Occipital lobe (tissue), 2 donors: ENCODE data around the gene CCDC90B. TPM values are rescaled to one million over a fixed set of nuclear protein-coding genes. Genes with fewer than 3 reads are reported as not detected.
"Not testable (repeated sequence)": the region's sequence is repeated elsewhere in the genome, so short reads cannot be mapped to it uniquely, and the experiment has no call there.

ENCODE experiments used
- DNase-seq: peaks from one replicate; lab custom pipeline; 2025; lab: John Stamatoyannopoulos, UW
- total RNA-seq: library from RNA; depleted of rRNA; stranded (reverse); fragments of >200 nt; gene quantifications from one replicate; pipeline ENCODE4 v1.2.3, GENCODE V29; 2014

Gene CCDC90B, protein sequence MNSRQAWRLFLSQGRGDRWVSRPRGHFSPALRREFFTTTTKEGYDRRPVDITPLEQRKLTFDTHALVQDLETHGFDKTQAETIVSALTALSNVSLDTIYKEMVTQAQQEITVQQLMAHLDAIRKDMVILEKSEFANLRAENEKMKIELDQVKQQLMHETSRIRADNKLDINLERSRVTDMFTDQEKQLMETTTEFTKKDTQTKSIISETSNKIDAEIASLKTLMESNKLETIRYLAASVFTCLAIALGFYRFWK
- total RNA-seq: 166 TPM

DNA sequence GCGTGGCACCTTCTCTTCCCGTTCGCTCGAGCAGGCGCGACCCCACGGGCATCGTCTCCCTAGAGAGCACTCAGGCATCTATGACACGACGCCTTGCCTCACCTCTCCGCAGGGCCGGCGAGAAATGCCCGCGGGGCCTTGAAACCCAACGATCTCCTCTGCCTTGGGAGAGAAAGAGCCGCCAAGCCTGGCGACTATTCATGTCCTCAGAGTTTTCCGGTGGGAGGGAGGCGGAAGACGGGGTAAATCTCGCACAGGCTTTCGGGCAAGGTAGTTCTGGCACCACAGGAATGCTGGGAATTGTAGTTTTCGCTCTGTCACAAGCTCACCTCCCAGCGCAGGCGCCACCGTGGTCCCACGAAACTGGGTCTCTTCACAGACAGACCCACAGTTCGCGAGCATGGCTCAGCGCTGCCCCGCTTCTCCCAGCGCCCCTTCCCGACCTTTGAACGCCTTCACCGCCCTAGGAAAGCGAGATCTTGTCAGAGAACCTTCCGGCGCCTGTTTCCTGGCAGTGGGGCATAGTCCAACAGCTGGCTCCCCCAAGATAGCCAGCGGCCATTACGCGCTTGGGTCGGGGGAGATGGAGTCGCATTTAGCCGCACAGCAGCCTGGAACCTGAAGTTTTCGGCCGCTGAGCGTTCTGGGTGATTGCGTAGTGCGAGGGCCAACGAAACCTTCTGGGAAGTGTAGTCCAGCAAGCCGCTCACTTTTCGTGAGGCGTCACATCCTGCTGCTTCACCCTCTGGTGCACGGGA, at the start of gene CCDC90B:
CCDC90B (minus strand) TSS at position 597 of the 758 bp plus-strand sequence; CDS start at position 202, 395 bp downstream.
- peak; percentile 95 for DNase-seq

DNA sequence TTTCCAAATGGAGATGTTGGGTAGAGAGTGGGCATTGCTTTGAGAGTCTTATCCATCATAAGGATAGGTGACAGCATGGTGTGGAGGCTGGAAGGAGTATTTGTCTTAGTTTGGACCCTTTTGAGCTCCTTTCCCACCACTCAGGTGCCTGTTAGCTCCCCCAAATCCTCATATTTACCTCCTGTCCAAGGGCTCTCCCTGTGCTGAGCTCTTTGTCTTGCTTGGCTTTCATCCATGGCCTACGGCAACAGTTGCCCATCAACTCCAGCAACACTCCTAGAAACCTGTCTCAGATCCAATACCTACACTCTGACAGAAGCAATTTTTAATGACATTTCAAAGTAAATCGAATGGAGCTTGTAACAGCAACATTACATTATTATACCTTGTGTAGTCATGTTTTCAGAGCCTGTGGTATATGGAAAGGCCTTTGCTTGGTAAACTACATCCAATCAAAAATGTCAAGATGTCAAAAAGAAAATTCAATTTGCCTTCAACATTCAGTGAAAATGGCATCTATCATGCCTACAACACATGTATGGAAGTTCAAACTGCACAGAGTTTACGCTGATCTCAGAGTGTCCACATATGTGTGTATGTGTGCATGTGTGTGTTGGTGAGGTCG, 49.4 kb upstream of the CCDC90B start:
- DNase-seq: no peak

DNA sequence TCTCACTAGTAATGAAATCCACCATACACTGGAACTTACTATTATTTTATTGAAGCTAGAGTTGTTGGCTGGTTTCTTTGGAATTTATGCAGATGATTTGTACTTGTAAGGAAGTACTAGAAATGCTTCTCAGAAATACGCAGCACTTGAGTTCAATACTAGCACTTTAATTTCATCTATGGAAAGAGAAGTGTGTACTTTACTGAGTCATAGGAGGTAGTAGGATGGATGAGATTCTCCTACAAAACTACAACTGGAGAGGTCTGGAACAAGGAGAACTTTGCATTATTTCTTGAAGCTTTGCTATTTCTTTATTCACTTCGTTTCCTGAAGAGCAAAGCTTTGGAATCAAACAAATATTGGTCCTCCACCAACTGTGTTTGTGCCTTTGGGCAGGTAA, 44.1 kb upstream of the CCDC90B start:
- no peak for DNase-seq

DNA sequence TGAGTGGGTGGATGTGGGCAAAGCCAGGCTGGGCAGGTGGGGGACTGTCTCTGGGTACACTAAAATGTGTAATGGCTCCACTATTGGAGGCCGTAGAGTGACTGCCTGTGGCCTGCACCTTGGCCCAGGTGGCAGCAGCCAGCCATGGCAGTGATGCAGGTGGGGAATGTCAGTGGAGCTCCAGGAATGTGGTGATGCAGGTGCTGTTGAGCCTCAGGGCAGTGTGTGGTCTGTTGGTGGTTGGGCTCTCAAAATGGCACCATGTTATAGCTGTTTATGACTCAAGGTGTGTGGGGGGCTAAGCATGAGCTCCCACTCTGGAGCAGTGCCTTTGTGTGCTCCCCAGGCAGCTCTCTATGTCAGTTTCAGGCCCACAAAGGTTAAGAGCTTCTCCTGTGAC, 40.2 kb upstream of the CCDC90B start:
- DNase-seq: no peak

DNA sequence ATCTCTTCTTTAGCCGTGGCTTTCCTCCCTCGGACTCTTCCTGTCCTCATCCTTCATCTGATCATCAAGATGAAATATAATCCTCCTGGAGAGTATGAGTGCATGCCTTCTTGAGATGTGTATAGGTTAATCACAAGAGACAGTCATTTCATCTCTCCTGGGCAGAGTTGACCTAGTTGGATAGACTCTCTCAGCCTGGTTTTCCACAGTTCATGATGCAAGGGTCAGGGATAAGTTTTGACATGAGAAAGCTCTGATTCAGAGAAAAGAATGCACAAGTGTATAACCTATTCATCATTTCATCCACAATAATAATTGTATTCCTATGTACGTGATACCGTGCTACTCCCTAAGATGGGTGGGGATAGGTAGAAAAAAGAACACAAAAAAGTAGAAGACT, 33.2 kb upstream of the CCDC90B start:
- no peak for DNase-seq

DNA sequence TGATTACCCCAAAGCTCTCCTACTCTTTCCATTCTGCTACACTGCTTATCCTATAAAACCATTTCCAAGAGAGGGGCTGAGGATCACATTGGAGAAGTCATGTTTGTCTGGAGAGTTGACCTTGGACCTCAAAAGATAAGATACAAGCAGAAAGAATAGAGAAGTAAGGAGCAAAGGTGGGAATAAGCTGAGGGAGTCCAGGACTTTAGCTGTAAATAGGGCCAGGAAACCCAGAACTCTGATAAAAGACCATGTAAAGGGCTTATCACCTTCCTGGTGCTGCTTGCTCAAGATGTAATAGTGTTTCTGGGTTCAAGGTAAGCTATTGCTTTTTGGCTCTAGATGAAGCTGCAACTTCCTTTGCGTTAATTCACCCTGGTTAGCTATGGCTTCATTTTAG, 32.8 kb upstream of the CCDC90B start:
- no peak for DNase-seq

DNA sequence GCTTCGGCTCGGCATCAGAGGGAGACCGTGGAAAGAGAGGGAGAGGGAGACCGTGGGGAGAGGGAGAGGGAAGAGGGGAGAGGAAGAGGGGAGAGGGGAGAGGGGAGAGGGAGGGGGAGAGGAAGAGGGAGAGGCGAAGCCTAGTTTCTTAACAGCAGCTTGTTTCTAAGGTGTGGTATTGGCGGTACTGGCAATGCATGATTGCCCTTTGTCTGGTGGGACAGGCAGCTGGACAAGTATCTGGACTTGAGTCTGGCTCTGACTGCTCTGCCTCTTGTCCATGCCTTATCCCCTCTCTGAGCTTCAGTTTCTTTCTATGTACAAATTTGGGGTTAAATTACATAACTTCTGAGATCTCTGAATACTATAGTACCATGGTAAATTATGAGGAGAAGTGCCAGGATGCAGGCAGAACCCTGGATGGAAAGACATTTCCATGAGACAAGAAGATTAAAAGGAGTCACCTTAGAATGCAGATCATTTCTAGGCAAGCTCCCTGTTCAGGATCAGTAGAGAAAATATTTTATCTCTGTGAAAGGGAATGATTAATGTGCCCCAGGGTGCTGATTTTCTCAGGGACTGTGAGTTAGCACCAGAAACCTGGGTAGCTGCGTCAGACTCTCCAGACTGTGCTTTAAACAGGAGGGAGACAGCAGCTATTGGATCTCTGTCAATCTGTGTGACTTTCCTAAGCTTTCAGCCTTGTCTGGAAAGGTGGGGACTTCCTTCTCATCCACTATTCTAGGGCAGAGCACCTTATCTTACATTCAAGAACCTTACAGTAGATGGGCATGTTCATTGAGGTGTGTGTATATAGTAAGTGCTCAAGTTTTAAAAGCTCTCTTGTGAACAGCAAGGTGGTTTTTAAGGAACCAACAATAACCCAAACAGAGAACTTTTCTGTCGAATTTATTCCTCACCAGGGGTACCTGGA, 31.9 kb upstream of the CCDC90B start:
- DNase-seq: no peak

DNA sequence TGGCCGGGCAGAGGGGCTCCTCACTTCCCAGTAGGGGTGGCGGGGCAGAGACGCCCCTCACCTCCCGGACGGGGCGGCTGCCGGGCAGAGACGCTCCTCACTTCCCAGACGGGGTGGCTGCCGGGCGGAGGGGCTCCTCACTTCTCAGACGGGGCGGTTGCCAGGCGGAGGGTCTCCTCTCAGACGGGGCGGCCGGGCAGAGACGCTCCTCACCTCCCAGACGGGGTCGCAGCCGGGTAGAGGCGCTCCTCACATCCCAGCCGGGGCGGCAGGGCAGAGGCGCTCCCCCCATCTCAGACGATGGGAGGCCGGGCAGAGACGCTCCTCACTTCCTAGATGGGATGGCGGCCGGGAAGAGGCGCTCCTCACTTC, 30.7 kb upstream of the CCDC90B start:
- DNase-seq: not testable (repeated sequence)

DNA sequence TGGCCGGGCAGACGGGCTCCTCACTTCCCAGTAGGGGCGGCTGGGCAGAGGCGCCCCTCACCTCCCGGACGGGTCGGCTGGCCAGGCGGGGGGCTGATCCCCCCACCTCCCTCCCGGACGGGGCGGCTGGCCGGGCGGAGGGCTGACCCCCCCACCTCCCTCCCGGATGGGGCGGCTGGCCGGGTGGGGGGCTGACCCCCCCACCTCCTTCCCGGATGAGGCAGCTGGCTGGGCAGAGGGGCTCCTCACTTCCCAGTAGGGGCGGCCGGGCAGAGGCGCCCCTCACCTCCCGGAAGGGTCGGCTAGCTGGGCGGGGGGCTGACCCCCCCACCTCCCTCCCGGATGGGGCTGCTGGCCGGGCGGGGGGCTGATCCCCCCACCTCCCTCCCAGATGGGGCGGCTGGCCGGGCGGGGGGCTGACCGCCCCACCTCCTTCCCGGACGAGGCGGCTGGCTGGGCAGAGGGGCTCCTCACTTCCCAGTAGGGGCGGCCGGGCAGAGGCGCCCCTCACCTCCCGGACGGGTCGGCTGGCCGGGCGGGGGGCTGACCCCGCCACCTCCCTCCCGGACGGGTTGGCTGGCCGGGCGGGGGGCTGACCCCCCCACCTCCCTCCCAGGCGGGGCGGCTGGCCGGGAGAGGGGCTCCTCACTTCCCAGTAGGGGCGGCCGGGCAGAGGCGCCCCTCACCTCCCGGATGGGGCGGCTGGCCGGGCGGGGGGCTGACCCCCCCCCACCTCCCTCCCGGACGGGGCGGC, 30.2 kb upstream of the CCDC90B start:
- DNase-seq: not testable (repeated sequence)

DNA sequence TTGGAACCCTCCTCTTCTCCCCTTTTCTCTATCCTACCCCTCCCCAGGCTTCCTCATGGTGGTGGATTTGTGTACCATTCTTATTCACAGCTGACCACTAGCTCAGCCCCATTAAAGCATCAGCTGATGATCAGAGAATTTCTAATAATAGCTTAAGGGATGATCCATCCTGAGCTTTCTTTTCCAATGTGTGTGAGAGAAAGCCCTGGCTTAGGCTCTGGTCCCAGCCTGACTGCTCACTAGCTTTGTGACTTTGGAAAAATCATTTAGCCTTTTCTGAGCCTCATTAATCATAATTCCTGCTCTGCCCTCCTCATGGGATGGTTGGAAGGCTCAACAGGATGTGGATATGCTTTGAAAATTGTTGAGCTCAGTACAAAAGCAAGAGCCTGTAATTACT, 26.3 kb upstream of the CCDC90B start:
- no peak for DNase-seq

DNA sequence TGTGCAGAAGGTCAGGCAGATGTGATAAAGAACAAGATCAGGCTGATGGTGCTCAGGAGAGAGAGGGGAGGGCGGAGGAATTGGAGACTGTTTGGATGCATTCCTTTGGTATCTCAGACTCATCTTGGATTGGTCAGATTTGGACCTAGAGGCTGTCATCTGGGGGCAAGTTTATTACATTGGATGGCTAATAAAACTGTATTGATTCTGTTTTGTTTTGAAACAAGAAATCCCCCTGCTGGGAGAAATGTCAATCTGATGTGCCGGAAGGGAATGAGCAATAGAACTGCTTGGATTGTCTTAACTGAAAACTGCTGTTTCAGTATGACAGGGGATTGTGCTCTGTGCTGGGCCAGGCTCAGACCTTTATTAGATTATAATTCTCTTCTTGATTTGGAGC, 25.5 kb upstream of the CCDC90B start:
- no peak for DNase-seq

DNA sequence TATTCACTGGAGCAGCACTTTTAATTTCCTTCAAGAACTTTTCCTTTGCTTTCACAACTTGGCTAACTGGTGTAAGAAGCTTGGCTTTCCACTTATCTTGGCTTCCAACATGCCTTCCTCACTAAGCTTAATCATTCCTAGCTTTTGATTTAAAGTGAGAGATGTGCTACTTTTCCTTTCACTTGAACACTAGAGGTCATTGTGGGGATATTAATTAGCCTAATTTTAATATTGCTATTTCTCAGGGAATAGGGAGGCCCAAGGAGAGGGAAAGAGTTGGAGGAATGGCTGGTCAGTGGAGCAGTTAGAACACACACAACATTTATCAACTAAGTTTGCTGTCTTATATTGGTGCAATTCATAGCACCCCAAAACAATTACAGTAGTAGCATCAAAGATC, 24.6 kb upstream of the CCDC90B start:
- DNase-seq: no peak

DNA sequence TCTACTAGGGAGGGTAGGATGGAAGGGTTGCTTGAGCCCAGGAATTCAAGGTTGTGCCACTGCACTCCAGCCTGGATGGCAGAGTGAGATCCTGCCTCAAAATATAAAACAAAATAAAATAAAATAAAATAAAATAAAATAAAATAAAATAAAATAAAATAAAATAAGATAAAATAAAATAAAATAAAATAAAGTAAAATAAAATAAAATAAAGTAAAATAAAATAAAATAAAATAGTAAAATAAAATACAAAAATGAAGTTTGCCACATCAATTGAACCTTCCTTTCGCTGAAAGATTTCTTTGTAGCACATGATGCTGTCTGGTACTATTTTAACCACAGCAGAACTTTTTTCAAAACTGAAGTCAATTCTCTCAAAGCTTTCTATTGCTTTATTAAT, 22.4 kb upstream of the CCDC90B start:
- not testable (repeated sequence) for DNase-seq

DNA sequence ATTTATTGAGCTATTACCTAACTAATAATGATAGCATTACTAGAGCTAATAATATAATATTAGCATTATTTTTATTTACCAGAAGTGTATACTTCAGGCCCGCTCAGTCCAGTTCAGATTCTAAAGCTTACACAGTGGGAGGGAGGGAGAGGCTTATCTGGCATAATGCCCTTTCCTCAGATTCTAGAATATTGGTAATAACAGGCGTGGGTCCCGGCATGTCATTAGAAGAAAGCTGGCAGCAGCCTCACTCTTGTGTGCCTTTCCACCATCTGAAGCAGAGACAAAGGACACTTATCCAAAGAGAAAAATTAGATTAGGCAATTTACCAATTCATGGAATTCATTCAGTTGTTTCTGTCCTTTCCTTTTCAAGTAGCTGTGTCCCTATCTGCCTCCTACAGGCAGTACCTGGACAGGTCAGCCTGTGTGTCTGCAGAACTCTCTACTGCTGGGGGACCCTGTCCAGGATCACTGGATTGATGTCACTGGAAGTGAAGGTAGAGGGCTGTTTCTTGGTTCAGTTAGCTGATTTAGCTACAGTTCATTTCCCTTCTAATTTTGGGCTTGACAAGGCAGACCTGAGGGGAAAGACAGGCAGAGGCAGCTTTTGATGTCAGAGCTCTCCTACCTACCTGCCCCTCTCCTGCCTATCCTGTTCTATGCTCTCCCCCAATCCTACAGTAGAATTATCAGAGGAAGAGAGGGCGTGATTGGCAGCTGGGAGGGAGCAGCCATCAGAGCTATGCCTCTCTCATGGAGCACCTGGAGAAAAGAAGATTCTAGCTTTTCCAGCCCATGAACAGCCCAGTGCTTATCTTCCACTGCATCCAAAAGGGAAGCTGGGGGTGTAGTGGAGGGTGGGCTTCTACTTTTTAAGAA, 20.3 kb upstream of the CCDC90B start:
- no peak for DNase-seq

DNA sequence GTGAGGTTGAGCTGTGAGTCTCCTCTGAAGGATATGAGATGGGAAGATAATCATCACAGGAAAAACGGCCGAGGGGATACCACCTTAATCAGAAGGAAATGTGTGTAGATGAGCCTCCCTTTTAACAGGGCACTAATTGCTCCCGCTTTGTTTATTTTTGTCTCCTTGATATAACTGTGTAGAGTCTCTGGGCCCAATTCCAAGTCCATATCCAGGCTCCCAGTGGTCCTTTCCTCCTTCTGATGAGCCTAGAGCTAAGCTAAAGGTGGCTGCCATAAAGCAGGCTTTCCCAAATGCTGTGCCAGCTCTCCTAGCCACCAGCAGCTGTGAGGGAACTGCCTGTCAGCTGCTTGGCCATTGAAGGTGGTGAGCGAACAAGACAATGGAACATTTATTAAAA, 17.1 kb upstream of the CCDC90B start:
- DNase-seq: no peak

DNA sequence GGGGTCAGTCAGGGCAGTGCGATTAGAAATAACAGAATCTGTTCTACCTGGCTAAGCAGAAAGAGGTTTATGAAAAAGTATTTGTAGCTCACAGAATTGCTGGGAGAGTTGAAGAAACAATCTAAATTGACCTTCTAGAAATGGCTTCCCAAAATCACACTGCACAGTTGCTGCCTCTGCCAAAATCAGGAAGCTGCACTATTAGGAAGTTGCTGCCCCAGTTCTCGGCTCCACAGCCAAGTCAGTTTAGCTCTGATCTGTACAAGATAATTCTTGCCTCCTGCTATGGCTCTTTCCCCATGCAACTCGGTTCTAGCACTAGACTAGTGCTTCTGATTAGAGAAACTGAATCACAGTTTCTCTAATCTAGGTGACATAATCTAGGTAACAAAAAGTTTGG, 16.0 kb upstream of the CCDC90B start:
- no peak for DNase-seq

DNA sequence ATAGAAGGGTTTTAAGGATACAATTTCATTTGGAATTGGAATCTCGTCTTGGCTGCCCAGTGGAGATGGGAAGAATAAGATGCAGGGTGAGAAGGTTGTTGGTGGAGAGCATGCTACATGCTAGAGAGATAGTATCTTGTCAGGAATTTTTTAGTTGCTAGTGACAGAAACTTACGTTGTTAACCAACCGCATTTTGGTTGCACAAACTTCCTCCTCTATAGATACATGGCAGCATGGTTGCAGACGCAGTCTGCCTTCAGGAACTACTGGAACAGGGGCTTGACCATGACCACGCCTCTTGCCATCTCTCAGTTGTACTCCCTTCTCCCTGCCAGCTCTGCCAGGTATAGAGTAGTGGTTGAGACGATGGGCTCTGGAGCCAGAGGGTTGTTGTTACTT, 13.5 kb upstream of the CCDC90B start:
- no peak for DNase-seq

DNA sequence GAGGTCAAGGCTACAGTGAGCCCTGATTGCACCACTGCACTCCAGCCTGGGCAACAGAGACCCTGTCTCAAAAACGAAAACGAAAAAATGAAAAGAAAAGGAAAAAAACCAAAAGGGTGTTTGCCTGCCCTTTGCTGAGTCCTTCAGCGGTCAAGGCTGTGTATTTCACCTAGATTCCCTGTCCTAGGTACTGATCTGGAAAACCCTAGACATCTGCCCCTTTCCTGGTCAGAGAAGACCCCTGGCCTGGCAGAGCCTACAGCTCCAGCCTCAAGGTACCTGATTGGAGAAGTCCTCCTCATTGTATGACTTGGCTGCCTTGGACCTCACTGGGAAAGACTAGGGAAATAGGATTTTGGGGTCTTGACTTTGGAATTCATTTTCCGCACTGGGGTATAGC, 8.0 kb upstream of the CCDC90B start:
- DNase-seq: no peak

DNA sequence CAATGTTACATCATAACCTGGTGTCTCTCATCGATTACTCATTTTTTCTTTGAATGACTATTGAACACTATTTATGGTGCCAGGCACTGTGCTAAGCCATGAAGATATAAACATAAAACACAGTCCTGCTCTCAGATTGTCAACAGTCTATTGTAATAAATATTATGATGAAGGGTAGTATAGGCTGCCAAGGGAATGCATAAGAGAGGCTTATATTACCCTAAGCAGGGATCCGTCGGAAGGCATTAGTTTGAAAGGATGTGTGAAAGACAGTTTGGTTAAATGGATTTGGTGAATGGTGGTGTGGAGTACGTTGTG, 7.2 kb upstream of the CCDC90B start:
- no peak for DNase-seq
